ENCODE measurements around the gene SOX15.

SOX15 gene

GRCh38 chr17:7557775-7558543 lies 31.9 kb downstream of the SOX15 start:
- DNase-seq (ENCODE audit: low read depth in 2 of 2) = no peak

DNA sequence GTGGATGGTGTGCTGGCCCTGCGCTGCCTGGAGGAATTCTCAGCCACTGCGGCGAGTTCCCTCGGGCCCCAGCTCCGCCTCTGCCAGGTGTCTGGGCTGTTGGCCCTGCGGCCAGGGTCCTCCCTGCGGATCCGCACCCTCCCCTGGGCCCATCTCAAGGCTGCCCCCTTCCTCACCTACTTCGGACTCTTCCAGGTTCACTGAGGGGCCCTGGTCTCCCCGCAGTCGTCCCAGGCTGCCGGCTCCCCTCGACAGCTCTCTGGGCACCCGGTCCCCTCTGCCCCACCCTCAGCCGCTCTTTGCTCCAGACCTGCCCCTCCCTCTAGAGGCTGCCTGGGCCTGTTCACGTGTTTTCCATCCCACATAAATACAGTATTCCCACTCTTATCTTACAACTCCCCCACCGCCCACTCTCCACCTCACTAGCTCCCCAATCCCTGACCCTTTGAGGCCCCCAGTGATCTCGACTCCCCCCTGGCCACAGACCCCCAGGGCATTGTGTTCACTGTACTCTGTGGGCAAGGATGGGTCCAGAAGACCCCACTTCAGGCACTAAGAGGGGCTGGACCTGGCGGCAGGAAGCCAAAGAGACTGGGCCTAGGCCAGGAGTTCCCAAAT lies 32.6 kb downstream of the SOX15 start:
- DNase-seq (ENCODE audit: low read depth in 2 of 2) = no peak

DNA sequence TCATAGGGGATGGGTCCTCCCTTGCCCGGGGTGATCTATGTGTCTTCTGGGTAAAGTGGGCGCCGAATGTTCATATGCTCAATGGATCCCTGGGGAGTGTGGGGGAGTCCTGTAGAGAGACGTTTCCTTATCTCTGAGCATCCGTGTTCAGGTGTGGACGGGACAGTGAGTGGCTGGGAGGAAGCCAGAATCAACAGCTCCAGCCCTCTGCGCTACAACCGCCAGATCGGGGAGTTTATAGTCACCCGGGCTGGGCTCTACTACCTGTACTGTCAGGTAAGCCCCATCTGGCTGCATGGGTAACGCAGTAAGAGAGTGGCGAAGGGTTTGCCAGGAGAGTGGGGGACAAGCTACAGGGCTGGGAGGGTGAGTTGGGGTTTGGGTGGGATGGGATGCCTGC lies 33.3 kb downstream of the SOX15 start:
- no peak for DNase-seq (ENCODE audit: low read depth in 2 of 2)

DNA sequence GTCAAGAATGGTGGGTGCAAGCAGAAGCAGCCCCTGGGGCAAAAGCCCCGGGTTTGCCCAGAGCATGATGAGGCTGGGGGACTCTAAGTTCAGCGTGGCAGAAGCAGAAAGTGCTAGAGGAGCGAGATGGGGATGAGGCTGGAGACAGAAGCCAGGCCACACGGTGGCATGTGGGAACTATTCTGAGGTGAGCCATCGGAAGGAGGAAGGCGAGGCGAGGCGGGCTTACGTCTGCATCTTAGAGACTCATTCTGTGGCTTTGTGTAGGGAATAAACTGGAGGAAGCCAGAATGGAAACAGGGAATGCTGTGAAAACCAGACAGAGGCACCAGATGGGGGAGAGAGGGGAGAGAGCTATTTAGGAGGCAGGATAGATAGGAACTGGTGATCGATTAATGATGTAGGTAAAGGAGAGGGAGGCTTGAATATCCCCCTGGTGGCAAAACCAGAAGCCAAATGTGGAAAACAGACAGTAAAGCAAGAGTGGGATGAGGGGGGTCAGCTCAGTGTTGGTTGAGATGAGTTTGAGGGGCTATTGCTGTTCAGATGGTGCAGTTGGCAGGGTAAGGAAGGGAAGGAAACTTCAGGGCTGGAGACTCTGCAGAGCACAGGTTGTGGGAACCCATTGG lies 34.5 kb downstream of the SOX15 start:
- no peak for DNase-seq (ENCODE audit: low read depth in 2 of 2)

- DNase-seq (ENCODE audit: low read depth in 2 of 2) = no peak
These were observed 36.5 kb downstream of the SOX15 start for GRCh38 chr17:7553356-7553755.

DNA sequence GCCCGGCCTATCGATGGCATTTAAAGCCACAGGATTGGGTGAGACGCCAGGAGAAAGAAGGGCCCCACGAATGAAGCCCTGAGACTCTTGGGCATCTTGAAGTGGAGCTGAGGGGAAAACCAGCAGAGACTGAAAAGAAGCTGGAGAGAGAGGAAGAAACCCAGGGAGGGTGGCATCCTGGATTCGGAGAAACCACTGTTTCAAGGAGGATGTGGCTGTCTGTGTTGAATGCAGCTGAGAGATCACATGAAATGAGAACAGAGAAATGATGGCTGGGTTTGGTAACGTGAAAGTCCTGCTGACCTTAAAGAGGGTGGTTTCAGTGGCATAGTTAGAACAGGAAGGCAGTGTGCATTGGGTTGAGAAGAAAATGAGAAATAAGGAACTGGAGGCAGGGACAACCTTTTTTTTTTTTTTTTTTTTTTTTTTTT lies 37.3 kb downstream of the SOX15 start:
- no peak for DNase-seq (ENCODE audit: low read depth in 2 of 2)

GRCh38 chr17:7551396-7551795 lies 38.5 kb downstream of the SOX15 start:
- DNase-seq (ENCODE audit: low read depth in 2 of 2) = no peak

- no peak for DNase-seq (ENCODE audit: low read depth in 2 of 2)
These were observed 39.5 kb downstream of the SOX15 start for GRCh38 chr17:7550344-7550743.

DNA sequence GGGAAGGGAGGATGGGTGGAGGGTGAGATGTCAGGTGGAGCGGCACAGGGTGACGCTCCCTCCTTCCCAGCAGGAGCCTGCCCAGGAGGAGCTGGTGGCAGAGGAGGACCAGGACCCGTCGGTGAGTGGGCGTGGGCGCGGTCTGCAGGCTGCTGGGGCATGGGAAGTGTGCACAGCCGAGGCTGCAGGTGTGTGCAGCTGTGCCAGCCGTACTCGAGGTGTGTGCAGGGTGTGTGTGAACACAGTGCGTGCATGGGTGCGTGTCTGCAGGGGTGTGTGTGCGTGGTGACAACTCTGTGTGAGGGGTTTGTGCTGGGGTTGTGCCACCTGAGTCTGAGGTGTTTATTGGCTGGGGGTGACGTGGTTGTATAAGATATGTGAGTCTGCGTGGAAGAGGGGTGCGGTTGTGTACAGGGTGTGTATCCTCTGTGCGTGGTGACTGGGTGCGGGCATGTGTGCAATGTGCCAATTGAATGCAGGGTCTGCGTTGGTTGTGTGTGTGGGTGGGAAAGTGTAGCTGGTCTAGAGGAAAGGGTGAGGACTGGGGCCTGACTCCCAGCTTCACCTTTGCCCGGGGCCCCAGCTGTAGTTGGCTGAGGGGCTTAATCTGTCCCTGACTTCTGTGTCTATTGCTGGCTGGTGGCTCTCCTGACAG lies 40.4 kb downstream of the SOX15 start:
- DNase-seq (ENCODE audit: low read depth in 2 of 2) = no peak

DNA sequence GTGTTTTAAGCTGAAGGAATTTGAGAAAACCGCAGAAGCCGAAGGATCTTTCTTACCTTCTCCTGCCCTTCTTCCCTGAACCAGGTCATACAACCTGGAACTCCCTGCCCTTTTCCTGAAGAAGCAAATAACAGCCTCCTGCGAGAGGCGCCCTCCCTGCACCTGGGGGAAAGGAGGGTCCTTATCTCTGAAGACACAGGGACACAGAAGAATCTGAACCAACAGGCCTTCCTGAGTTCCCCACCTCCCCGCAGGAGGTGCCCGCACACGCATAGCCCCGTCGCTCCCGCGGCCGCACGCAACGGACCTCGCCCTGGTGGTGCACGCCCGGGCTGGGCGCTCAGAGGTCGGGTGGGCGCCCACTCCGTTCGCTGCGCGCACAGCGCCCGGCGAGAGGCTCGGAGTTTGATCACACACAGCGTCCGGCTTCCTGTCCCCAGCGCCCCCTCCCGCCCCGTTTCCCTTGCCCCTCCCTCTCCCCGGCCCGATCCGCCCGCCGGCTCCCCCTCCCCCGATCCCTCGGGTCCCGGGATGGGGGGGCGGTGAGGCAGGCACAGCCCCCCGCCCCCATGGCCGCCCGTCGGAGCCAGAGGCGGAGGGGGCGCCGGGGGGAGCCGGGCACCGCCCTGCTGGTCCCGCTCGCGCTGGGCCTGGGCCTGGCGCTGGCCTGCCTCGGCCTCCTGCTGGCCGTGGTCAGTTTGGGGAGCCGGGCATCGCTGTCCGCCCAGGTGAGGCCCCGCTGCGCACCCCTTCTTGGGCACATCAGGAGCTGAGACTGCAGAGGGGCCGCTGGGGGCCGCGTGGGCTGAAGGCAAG lies 41.1 kb downstream of the SOX15 start, which contains the start of gene TNFSF12:
Gene TNFSF12, plus strand, starts transcription at position 474 of the 816 bp plus-strand sequence. Its CDS starts 96 bp downstream, at position 570.
- DNase-seq (ENCODE audit: low read depth in 2 of 2) = no peak

DNA sequence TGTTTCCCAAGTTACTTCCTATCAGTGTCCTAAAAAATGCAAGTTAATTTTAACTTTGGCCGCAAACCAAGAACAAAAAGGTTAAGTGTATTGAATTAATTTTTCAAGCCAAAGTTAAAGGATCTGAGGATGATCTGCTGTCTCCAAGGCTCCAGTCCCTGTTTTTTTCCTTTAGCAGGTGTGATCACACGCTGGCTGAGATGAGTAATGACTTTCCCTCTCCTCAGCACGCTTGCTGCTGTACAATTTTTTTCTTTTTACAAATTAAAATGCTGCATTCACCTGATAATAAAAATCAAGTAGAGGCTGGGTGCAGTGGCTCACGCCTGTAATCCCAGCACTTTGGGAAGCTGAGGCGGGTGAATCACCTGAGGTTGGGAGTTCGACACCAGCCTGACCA lies 45.0 kb downstream of the SOX15 start:
- no peak for DNase-seq (ENCODE audit: low read depth in 2 of 2)

- DNase-seq (ENCODE audit: low read depth in 2 of 2) = no peak
These were observed 48.7 kb downstream of the SOX15 start for GRCh38 chr17:7541074-7541621.

DNA sequence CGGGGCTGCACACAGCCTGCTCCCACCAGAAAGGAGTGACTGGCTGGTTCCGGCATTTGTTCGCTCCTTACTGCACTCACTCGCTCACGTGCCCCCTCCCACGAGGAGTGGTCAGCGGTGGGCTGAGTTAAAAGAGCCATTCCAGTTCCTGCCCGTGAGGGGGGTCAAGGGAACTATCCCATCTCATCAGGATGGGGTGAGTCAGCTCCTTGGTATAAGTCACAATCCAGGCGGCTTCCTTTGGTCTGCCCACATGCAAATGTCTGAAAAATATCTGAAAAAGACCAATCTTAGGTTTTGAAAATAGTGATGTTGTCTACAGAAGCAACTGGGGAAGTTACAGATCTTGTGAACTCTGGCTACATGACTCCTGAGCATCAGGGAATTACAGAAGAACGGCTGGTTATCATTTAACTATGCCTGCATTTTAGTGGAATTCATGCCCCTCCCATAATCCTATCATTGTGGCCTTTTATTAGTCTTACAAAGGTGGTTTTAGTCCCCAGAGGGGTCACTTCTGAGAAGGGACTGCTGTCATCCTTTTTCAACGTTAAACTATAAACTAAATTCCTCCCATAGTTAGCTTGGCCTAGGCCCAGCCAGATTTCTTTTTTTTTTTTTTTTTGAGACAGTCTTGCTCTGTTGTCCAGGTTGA lies 50.9 kb downstream of the SOX15 start:
- no peak for DNase-seq (ENCODE audit: low read depth in 2 of 2)

Data from stimulated activated CD8-positive, alpha-beta memory T cell treated with anti-CD3 and anti-CD28 coated beads, Interleukin-7, amount 100 ng/mL, for 1 hour (primary cell).